K562 (cell line): ENCODE measurements around the gene LANCL1. TPM values are rescaled to one million over a fixed set of nuclear protein-coding genes. Genes with fewer than 3 reads are reported as not detected.

Experiments
- ATAC-seq: fragments of 200-7000 bp; cut with Tn5 transposase; 3 replicates; pipeline ENCODE4 v1.9.1; 2020; ENCODE audit warnings: moderate library complexity
- BruUV-seq: library from RNA; stranded (reverse); fragments of 400-500 nt; replicated peaks from 2 replicates; lab custom pipeline; 2021; lab: Mats Ljungman, UMichigan
- CTCF ChIA-PET: fragments of 300-600 bp; formaldehyde crosslinking; extraction: SDS; loops from one replicate; lab custom pipeline; 2021; ENCODE audit warnings: low intra/inter-chr PET ratio; lab: Yijun Ruan, JAX
- POLR2A ChIA-PET: fragments of 300-600, 350-650 bp; sonication (Branson Sonifier 250); formaldehyde crosslinking; extraction: SDS; loops from one replicate; lab custom pipeline; 2021; ENCODE audit warnings: antibody characterized with exemption, inconsistent platforms; lab: Yijun Ruan, JAX
- DNase-seq, 4 experiments: peaks; one replicate each; pipeline versions ENCODE4 v3.0.0 to v3.0.0-alpha.2; 2011 to 2018; ENCODE audit warnings: low spot score in 3 of 4, mixed read lengths in 3 of 4; ENCODE audit errors: extremely low read depth in 1 of 4
- FAIRE-seq: peaks from 2 replicates; lab custom pipeline; 2011; peaks lifted over from hg19 to GRCh38; lab: Jason Lieb, UNC
- H2AFZ ChIP-seq: 2 replicates; pipeline ENCODE4 v1.6.0; 2011; ENCODE audit warnings: low read depth, low read length, control low read depth, inconsistent platforms
- H3K27ac ChIP-seq: fragments of 200-600 bp; 3 replicates; pipeline ENCODE4 v1.8.0; 2011; ENCODE audit warnings: low read depth, mild to moderate bottlenecking, control low read depth, inconsistent platforms, low read length, moderate library complexity, mixed read lengths; ENCODE audit errors: extremely low read depth
- H3K27me3 ChIP-seq, 2 experiments: fragments of 300-600 bp in 1 of 2; 2 replicates in 1 of 2; 3 replicates in 1 of 2; pipeline versions ENCODE4 v1.6.0 to v1.8.0; 2011; ENCODE audit warnings: inconsistent platforms in 2 of 2, low read length in 2 of 2, mild to moderate bottlenecking in 1 of 2, mixed read lengths in 1 of 2, moderate library complexity in 1 of 2; ENCODE audit not compliant: control insufficient read depth in 2 of 2, insufficient read depth in 2 of 2
- H3K36me3 ChIP-seq: fragments of 300-600 bp; 3 replicates; pipeline ENCODE4 v1.8.0; 2011; ENCODE audit warnings: mild to moderate bottlenecking, low read length, inconsistent platforms; ENCODE audit not compliant: control insufficient read depth, insufficient read depth
- H3K4me1 ChIP-seq, 2 experiments: fragments of 200-600 bp in 1 of 2; replicated peaks in 1 of 2; 2 replicates in 1 of 2; 3 replicates in 1 of 2; pipeline versions ENCODE4 v1.5.1 to v1.8.0; 2011; ENCODE audit warnings: inconsistent platforms in 2 of 2, low read length in 2 of 2, mild to moderate bottlenecking in 1 of 2, mixed read lengths in 1 of 2, moderate library complexity in 1 of 2; ENCODE audit not compliant: control insufficient read depth in 2 of 2, insufficient read depth in 2 of 2
- H3K4me2 ChIP-seq: 2 replicates; pipeline ENCODE4 v1.6.1; 2011; ENCODE audit warnings: low read length, control low read depth, inconsistent platforms, mixed read lengths; ENCODE audit not compliant: insufficient read depth
- H3K4me3 ChIP-seq: fragments of 200-600 bp; sonication (generic), shearing (Covaris generic); 2 replicates; pipeline ENCODE4 v1.5.1; 2016; ENCODE audit warnings: control low read depth, inconsistent platforms
- H3K79me2 ChIP-seq: fragments of 200-600 bp; 3 replicates; pipeline ENCODE4 v1.8.0; 2011; ENCODE audit warnings: low read length, inconsistent platforms; ENCODE audit not compliant: control insufficient read depth, insufficient read depth
- H3K9ac ChIP-seq, 2 experiments: 2 replicates each; pipeline versions ENCODE4 v1.6.0 to v1.6.1; 2011; ENCODE audit warnings: low read depth in 2 of 2, low read length in 2 of 2, control low read depth in 1 of 2, inconsistent platforms in 1 of 2, mild to moderate bottlenecking in 1 of 2, mixed read lengths in 1 of 2; ENCODE audit not compliant: insufficient read depth in 1 of 2
- H3K9me1 ChIP-seq: one replicate; pipeline ENCODE4 v1.6.0; 2011; ENCODE audit warnings: inconsistent platforms, mild to moderate bottlenecking, low read length, moderate library complexity; ENCODE audit not compliant: control insufficient read depth, insufficient read depth
- H3K9me3 ChIP-seq: replicated peaks from 2 replicates; pipeline ENCODE4 v1.5.1; 2011; ENCODE audit warnings: low read depth, low read length, inconsistent platforms; ENCODE audit not compliant: control insufficient read depth, insufficient read depth
- H4K20me1 ChIP-seq: replicated peaks from 2 replicates; pipeline ENCODE4 v1.6.1; 2011; ENCODE audit warnings: low read length, inconsistent platforms, mixed read lengths; ENCODE audit not compliant: control insufficient read depth, insufficient read depth
- BRCA1 ChIP-seq, 2 experiments: fragments of 450-650 bp in 1 of 2; sonication (generic) in 1 of 2; formaldehyde crosslinking in 1 of 2; IDR thresholded peaks; 2 replicates each; pipeline versions ENCODE4 v1.5.0 to v1.6.1; 2017 to 2020; ENCODE audit warnings: mild to moderate bottlenecking in 1 of 2, missing genetic modification reagents in 1 of 2
- CREB1 ChIP-seq, 2 experiments: sonication (generic) in 1 of 2; formaldehyde crosslinking in 1 of 2; IDR thresholded peaks; 2 replicates each; pipeline versions ENCODE4 v1.6.1 to v1.8.0; 2012 to 2022; ENCODE audit warnings: inconsistent platforms in 1 of 2, mild to moderate bottlenecking in 1 of 2, missing genetic modification reagents in 1 of 2, moderate library complexity in 1 of 2
- TOE1 ChIP-seq, 2 experiments: fragments of 450-650 bp in 1 of 2; sonication (generic) in 1 of 2; formaldehyde crosslinking in 1 of 2; IDR thresholded peaks; 2 replicates each; pipeline versions ENCODE4 v1.7.1 to v1.8.0; 2016 to 2022; ENCODE audit warnings: borderline replicate concordance in 2 of 2, mild to moderate bottlenecking in 2 of 2, antibody characterized with exemption in 1 of 2, inconsistent platforms in 1 of 2, low read depth in 1 of 2, missing genetic modification reagents in 1 of 2, moderate library complexity in 1 of 2
- ZNF212 ChIP-seq: fragments of 450-650 bp; formaldehyde crosslinking; IDR thresholded peaks from 2 replicates; pipeline ENCODE4 v1.4.0; 2020; ENCODE audit warnings: mild to moderate bottlenecking
- ZNF282 ChIP-seq: sonication (generic); formaldehyde crosslinking; IDR thresholded peaks from 2 replicates; pipeline ENCODE4 v1.8.1; 2023; ENCODE audit warnings: missing genetic modification reagents
- ZNF354B ChIP-seq: fragments of 250-450 bp; sonication (Bioruptor Pico); IDR thresholded peaks from 2 replicates; pipeline ENCODE4 v1.4.0; 2020
- ZSCAN29 ChIP-seq: fragments of 450-650 bp; IDR thresholded peaks from 2 replicates; pipeline ENCODE4 v1.6.1; 2017
- WGBS: fragments of 100-300 bp; shearing (Covaris generic); methylation state at CpG from one replicate; pipeline ENCODE4 v1.1.6; 2016; ENCODE audit warnings: low coverage, mixed read lengths; ENCODE audit not compliant: insufficient coverage; ENCODE audit errors: missing lambda C conversion rate; 5-methylcytosine and 5-hydroxymethylcytosine counted together
- in situ Hi-C: fragments of 300-500 bp; cut with MboI; formaldehyde crosslinking; loops from 4 replicates; pipeline ENCODE4 v1.15.0; 2018; ENCODE audit warnings: inconsistent platforms, mixed read lengths
- intact Hi-C: fragments of 100-400 bp; cut with micrococcal nuclease; formaldehyde crosslinking; loops from 2 replicates; pipeline ENCODE4 v1.14.2; 2022
- polyA plus RNA-seq, 8 experiments: library from polyadenylated mRNA; depleted of rRNA in 4 of 8; stranded (reverse) in 5 of 8; unstranded in 3 of 8; fragments of >200 nt; fragmentation: Nextera tagmentation in 2 of 8; fragmentation: Illumina TruSeq in 1 of 8; extraction: Ambion mirVana in 2 of 8; extraction: Trizol in 1 of 8; gene quantifications; 2 replicates each; pipeline versions ENCODE4 v1.2.1 to v1.2.3, GENCODE V29; 2011 to 2014; ENCODE audit warnings: inconsistent platforms in 1 of 8, missing spikeins in 1 of 8
- total RNA-seq, 7 experiments: library from RNA; depleted of rRNA in 6 of 7; stranded (reverse); fragments of >200 nt in 6 of 7; fragmentation: Illumina TruSeq in 2 of 7; extraction: Trizol in 2 of 7; gene quantifications; 2 replicates each; pipeline versions ENCODE4 v1.2.1 to v1.2.3, GENCODE V29; 2011 to 2021; ENCODE audit warnings: low replicate concordance in 1 of 7
- TF ChIP-seq, protein P1 (sequence below): sonication (generic); formaldehyde crosslinking; IDR thresholded peaks from 2 replicates; pipeline ENCODE4 v1.8.1; 2023; ENCODE audit warnings: mild to moderate bottlenecking, missing genetic modification reagents

LANCL1 gene
- total and polyA plus RNA-seq, 9 of the 15 experiments (the other 6 are each of a cell fraction or from before 2014, with no cell fraction given) = 15.3 to 56.3 (median 30.1) TPM

DNA sequence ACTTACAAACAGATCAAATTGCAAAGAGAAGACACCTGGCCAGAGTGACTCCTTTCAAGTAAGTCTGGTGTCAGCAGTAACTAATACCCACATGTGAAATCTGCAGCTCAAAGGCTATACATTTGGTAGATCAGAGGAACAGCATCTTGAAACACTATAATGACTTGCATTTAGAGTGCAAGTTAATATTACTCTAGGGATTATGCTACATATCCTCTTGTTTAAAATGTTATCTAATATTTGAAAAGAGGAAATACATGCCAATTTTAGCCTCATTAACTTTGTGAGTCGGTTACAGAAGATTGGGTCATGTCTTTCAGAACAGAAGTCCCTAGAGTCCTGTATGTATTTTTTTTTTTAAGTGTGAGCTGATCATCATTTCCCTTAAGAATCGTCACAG, 15.2 kb downstream of the LANCL1 start:
- Histone ChIP-seq H4K20me1 (no peaks in the 10 kb centered on the region), H3K79me2 (no peaks in the 10 kb centered on the region), H3K9me1 (no peaks in the 10 kb centered on the region), H3K4me3 (no peak overlapping the region), H3K4me1 (no peaks in the 10 kb centered on the region), H3K36me3 (peaks cover 21% of the 10 kb centered on the region; the same call in 1 of the 3 replicates), H2AFZ (no peak overlapping the region), H3K4me2 (no peak overlapping the region), H3K9ac (no peak overlapping the region)
- no peak for FAIRE-seq
- BruUV-seq = no TSS peak
- CTCF ChIA-PET = no interaction called here
- no peak for ATAC-seq
- 81% methylated on average over 2 of the region's 2 CpGs for WGBS
- intact Hi-C loops = no loop called here
- no peak for TF ChIP-seq TOE1 (IDR thresholded peaks at IDR 0.05; ENCODE audit: borderline replicate concordance)
- TF ChIP-seq TOE1 (CRISPR knock-in tag; IDR thresholded peaks at IDR 0.05; ENCODE audit: borderline replicate concordance, low read depth) = no peak
- no peak for TF ChIP-seq ZNF212 (CRISPR knock-in tag)
- TF ChIP-seq, all 486 proteins: peak for 0
- DNase-seq = no peak
- no peaks in the 10 kb centered on the region for H3K9me3 ChIP-seq
- in situ Hi-C loops = loop anchor here (25.0 kb wide), 1 partner anchor 449 kb away; the partner anchor contains the start of gene RPE
- no peaks in the 10 kb centered on the region for H3K27me3 ChIP-seq
- no peak overlapping the region for H3K27ac ChIP-seq
- POLR2A ChIA-PET = no interaction called here

DNA sequence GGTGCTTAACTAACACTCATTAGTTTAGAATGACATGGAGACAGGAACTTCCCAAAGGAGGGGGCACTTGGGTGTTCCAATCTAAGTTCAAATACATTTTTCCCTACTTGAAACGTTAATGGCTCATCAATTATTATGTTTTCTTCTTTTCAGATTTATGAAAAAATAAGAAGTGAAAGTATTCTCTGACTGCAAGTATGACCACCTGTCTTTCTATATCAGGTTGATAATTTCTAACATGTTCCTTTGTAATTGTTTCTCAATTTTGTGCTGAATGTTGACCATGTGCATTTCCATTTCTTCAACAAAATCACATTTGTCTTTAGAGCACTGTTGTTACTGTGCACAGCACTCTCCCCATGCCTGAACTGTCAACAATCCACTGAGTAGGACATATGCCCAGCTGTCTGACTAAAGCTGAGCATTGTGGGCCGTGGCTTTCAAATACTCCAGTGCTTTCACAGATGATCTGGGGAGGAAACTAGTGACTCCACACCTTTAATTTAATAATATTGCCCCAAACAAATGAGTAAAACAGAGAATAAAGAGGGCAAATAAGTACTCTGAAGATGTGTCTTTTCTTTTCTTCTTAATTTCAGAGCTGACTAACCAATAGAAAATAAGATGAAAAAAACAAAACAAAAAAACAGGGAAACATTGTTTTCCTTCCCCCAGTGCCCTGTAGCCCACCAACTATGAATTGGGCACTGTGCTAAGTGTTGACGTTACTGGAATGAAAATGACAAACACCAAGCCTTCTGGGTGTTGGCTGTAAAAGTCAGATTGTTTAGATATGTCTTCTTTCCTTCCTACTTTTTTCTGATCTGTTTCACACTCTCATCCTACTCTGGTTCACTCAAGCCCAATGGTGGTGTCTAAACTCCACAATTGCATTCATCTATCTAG, 16.0 kb downstream of the LANCL1 start:
- intact Hi-C loops (no loop called here), in situ Hi-C loops (loop anchor here (25.0 kb wide), 1 partner anchor 448 kb away; the partner anchor contains the start of gene RPE)
- Histone ChIP-seq H3K9me3 (no peaks in the 10 kb centered on the region), H3K4me2 (no peak overlapping the region), H3K79me2 (no peaks in the 10 kb centered on the region), H4K20me1 (no peaks in the 10 kb centered on the region), H3K9me1 (no peaks in the 10 kb centered on the region), H3K27me3 (no peaks in the 10 kb centered on the region), H2AFZ (no peak overlapping the region), H3K4me1 (no peaks in the 10 kb centered on the region), H3K27ac (no peak overlapping the region), H3K36me3 (peaks cover 21% of the 10 kb centered on the region; the same call in 2 of the 3 replicates), H3K9ac (no peak overlapping the region), H3K4me3 (no peak overlapping the region)
- BruUV-seq = no TSS peak
- 76% methylated on average over 3 of the region's 3 CpGs for WGBS
- ChIA-PET CTCF (no interaction called here), POLR2A (no interaction called here)
- ATAC-seq (no peak), FAIRE-seq (no peak), DNase-seq (no peak)
- TF ChIP-seq BRCA1 (IDR thresholded peaks at IDR 0.05) (no peak), BRCA1 (CRISPR knock-in tag; IDR thresholded peaks at IDR 0.05) (no peak), ZSCAN29 (no peak), ZNF282 (CRISPR knock-in tag) (no peak), CREB1 (IDR thresholded peaks at IDR 0.05) (no peak), CREB1 (CRISPR knock-in tag; IDR thresholded peaks at IDR 0.05) (no peak), ZNF354B (CRISPR knock-in tag) (no peak)
- TF ChIP-seq, protein P1, sequence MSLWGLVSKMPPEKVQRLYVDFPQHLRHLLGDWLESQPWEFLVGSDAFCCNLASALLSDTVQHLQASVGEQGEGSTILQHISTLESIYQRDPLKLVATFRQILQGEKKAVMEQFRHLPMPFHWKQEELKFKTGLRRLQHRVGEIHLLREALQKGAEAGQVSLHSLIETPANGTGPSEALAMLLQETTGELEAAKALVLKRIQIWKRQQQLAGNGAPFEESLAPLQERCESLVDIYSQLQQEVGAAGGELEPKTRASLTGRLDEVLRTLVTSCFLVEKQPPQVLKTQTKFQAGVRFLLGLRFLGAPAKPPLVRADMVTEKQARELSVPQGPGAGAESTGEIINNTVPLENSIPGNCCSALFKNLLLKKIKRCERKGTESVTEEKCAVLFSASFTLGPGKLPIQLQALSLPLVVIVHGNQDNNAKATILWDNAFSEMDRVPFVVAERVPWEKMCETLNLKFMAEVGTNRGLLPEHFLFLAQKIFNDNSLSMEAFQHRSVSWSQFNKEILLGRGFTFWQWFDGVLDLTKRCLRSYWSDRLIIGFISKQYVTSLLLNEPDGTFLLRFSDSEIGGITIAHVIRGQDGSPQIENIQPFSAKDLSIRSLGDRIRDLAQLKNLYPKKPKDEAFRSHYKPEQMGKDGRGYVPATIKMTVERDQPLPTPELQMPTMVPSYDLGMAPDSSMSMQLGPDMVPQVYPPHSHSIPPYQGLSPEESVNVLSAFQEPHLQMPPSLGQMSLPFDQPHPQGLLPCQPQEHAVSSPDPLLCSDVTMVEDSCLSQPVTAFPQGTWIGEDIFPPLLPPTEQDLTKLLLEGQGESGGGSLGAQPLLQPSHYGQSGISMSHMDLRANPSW (CRISPR knock-in tag) = no peak
